Stimulated activated CD4-positive, alpha-beta T cell treated with anti-CD3 and anti-CD28 coated beads, Interleukin-12 subunit alpha, Interleukin-12 subunit beta, amount 100 ng/mL, for 24 hours (primary cell): ENCODE results near the gene SPATA25.
"Not testable (repeated sequence)": the region's sequence is repeated elsewhere in the genome, so short reads cannot be mapped to it uniquely, and the experiment has no call there.

Source experiments
- DNase-seq, 2 experiments: peaks; one replicate each; pipeline ENCODE4 v3.0.0-alpha.2; 2020; ENCODE audit warnings: low read depth in 2 of 2

Gene SPATA25, protein sequence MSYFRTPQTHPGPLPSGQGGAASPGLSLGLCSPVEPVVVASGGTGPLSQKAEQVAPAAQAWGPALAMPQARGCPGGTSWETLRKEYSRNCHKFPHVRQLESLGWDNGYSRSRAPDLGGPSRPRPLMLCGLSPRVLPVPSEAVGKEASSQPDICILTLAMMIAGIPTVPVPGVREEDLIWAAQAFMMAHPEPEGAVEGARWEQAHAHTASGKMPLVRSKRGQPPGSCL

DNA sequence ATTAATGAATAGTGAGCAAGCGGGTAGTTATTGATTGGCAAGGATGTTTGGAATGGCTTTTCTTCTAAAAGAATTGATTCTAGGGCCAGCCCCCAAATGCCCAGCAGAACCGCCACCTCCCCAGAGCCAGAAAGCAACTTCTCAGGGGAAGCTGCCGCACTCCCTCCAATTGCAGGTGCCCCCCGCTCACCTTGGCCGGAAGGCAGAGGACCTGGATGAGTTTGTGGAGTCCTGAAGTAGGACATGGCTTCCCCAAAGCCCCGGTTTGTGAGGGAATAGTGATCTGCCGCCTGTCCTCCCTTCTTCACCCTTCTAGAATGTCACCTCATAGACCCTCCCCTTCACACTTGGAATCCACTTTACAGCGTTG is at the start of gene SPATA25:
SPATA25 (minus strand) TSS at position 277 of the 370 bp plus-strand sequence; CDS start at position 245, 32 bp downstream.
- DNase-seq: no peak

DNA sequence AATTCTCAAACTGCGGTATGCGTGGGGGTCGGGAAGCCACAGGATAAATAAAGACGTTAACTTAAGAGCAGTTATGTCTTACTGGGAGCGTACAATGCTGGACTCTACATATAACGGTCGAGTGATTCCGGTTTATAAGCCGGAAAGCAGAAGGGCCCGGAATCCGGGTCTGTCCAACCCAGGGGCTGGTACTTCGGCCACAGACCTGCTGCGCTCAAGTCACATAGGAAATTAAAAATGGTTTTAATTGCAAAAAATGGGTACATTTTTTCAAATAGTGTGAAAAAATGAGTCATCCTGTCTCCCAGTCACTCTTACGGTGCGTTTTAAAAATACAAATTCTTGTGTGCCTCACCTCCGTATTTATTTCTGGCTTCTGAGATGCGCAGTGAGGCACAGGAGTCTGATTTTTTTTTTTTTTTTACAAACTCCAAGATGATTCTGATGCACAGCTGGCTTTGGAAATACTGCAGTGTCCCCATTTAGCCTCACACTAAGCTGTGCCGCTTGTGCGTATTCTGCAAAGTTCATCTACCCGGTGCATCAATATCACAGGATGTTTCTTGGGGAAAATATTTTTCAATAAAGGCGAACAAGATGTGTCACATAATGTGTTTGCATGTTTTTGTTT is 48.1 kb upstream of the SPATA25 start:
- DNase-seq: no peak

DNA sequence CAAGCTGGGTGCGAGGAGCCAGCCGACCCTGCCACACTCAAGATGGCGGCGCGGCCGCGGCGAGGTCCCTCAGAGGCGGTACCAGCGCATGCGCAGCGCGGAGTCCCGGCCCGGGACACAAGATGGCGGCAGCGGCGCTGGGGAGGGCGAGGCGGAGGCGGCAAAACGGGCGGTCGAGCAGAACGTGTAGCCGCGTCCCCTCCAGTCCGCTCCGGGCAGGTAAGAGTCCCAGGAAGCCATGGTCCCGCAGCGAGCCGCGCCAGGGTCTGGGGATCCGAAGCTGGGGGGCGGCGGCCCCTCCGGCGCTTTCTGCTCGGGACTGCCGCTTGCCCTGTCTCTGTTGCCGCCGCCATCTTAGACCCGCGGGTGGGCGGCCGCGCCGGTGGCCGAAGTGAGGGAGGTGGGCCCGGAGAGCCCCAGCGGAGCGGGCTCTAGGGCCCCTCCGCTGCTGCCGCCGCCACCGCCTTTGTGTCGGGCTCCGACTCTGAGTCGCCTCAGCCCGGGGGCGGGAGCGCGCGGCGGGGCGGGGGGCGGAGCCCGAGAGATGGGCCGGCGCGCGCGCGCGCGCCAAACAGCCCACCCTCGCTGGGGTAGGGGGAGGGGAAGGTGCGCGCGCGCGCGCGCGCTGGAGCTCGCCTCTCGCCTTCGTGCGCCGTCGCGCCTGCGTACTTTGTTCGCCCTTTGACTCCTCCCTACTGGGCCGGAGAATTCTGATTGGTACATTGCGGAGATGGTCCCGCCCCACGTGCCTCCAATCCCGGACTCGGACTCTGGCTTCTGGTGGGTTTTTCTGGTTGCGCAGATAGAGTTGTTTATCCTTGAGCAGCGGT is 47.4 kb upstream of the SPATA25 start, which contains the start of gene PCIF1:
PCIF1 (plus strand) TSS at position 98 of the 830 bp plus-strand sequence. CDS start 4,317 bp downstream, outside the sequence.
- DNase-seq: peak; percentile 95 to 97

DNA sequence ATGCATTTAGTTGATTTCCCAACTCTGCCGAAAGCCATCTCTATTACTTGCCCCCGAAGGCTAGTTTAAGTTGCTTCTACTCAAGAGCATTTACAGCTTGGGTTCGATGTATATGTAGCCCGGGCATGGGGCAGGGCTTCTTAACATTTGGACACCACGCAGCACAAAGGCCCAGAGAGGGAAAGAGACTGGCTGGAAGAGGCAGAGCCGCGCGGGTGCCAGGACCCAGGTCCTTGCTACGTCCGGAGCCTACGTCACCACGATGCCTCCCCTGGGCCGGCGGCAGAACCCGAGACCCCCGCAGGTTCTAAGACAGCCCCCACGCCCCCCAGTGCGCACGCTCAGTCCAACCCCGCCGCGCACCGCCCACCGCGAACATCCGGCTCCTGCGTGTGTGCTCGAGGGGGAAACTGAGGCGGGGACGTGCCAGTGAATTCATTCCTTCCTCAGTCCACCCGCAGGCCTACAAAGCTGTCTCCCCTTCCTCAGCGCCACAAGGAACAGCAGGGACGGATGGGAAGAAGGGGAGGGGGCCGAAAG is 46.7 kb upstream of the SPATA25 start:
- DNase-seq: peak in 1 of 2 experiments; percentile 30

DNA sequence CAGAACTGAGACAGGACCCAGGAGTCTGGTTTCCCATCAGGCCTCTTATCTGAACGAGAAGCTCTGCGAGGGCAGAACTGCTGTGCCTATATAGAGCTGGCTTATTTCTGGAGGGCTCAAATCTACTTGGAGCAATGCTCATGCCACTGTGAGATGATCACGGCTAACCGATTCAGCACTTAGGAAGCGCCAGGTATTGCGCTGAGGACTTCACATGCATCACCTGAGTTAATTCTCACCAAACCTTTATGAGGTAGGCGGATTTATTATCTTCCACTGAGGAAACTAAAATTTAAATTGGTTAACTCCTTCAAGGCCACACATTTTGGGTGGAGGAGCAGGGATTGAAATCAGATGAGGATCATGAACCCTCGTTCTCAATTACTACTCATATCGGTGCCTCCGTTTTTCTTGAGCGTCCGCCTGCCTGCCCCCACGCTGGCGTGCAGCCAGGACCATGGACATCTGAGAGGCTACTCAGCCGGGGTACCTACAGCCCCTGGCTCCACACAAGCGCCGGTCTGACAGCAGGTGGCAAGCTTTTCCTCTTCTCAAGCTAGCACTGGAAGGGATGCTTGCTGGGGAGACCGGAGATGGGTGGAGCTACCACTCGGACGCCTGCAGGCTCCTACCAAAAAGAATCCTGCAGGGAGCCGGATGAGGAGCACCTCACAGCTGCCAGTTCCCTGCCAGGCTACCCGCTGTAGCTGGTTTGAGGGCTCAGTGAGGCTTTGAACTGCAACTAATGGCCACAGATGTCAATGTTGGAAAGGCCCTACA is 46.0 kb upstream of the SPATA25 start:
- peak in 1 of 2 experiments; percentile 59 for DNase-seq

DNA sequence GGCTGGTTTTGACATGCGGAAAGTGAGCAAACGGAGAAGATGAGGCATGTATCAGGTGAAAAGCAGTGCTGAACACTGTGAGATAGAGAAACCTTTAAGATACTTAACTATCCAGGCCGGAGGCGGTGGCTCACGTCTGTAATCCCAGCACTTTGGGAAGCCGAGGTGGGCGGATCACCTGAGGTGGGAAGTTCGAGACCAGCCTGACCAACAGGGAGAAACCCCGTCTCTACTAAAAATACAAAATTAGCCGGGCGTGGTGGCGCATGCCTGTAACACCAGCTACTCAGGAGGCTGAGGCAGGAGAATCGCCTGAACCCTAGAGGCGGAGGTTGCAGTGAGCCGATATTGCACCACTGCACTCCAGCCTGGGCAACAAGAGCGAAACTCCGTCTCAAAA is 44.3 kb upstream of the SPATA25 start:
- not testable (repeated sequence) for DNase-seq

DNA sequence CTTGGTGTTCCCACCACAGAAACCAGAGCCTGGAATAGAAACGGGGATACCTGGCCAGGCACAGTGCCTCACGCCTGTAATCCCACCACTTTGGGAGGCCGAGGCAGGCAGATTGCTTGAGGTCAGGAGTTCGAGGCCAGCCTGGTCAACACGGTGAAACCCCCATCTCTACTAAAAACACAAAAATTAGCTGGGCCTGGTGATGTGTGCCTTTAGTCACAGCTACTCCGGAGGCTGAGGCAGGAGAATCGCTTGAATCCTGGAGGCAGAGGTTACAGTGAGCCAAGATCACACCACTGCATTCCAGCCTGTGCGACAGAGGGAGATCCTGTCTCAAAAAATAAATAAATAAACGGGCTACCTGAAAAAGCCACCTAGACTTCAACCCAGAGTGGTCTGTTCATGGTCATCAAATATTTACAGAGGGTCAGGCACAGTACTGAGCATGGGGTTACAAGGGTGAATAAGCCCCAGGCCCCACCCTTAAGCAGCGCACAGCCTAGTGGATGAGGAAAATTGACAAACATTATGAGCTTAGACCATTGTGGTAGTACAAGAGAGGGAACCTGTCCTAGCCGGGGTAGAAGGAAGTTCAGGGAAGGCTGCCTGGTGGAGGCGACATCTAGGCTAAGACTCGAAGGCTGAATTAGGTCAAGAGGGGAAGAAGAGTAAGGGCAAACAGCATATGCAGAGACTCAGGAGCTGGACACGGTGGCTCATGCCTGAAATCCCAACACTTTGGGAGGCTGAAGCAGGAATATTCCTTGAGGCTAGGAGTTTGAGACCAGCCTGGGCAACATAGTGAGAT is 39.9 kb upstream of the SPATA25 start:
- no peak for DNase-seq

DNA sequence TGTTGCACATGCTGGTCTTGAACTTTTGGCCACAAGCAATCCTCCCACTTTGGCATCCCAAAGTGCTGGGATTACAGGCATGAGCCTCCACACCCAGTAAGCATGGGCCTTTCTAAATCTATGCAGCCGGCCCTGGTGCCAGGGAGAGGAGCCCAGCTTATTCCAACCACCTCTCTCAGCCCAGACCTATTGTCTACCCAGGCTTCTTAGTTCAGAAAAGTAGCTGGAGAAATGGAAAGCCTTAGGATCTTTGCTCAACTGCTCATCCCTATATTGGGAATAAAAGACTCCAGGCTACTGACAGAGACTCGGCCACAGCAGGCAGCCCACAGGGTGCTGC is 39.3 kb upstream of the SPATA25 start:
- DNase-seq: no peak

DNA sequence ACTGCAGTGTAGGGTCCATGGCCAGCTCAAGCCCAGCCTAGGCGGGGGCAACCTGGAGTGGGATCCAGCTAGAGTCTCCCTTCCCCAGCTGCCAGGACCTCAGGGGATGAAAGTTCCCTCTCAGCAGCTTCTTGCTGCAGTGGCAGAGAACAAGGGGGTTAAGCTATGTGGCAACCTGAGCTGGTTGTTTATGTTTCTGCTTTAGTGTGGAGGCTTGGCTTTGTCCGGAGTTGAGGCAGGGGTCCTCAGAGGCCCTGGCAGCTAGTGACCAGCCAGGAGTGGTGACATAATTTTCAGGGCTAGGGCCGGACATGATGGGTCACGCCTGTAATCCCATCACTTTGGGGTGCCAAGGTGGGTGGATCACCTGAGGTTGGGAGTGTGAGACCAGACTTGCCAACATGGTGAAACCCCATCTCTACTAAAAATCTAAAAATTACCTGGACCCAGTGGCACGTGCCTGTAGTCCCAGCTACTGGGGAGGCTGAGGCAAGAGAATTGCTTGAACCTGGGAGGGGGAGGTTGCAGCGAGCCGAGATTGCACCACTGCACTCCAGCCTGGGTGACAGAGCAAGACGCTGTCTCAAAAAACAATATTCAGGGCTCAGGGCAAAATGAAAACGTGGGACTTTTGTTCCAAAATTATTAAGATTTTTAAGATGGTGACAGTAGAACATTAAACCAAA is 38.5 kb upstream of the SPATA25 start:
- DNase-seq: no peak

DNA sequence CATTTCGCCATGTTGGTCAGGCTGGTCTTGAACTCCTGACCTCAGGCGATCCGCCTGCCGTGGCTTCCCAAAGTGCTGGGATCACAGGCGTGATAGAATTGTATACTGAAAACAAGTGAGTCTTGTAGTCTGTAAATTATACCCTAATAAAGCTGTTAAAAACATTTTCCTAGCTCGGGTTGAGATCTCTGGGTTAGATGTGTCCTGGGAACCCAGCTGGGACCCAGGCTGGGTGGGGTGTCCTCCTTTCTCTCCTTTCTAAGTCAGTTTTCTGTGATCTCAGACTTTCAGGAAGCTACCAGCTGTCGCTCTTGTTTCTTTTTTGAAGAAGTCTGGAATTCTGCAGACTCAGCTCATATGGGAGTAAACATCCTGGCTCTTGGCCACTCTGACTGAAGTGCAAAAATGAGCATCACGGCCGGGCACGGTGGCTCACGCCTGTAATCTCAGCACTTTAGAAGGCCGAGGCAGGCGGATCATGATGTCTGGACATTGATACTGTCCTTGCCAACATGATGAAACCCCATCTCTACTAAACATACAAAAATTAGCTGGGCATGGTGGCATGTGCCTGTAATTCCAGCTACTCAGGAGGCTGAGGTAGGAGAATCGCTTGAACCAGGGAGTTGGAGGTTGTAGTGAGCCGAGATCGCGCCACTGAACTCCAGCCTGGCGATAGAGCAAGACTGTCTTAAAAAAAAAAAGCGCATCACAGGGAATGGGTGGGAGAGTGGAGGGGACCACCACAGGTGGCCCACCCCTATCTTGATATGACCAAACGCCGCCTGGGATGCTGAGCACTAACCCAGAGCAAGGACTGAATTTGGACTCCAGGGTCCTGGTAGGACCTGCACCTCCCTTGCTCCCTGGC is 37.2 kb upstream of the SPATA25 start:
- no peak for DNase-seq

DNA sequence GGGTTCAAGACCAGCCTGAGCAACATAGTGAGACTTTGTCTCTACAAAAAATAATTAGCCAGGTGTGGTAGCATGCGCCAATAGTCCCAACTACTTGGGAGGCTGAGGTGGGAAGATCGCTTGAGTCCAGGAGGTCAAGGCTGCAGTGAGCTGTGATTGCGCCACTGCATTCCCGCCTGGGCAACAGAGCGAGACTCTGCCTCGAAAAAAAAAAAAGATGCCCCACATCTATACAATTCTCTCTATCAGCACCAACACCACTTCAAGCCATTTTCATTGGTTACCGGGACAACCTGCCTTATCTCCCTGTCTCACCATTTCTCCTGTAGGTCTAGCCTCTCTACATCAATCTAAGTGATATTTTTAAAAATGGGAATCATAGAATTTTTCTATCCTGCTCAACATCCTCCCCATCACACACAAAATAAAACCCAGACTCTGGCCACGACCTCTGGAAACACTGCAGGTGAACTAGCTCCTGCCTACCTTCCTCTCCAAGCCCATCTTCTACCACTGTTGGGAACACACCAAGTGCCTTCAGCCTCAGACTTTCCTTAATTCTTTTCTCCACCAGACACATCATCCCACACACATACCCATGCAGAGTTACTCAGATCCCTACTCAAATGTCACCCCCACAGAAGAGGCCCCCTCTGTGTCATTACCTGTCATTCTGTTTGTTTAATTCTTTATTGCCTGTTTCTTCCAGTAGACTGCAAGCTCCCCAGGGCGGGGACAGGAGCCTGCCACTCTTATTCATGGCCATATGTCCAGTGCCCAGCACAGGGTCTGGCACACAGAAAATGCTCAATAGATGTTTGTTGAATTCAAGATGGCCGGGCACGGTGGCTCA is 34.1 kb upstream of the SPATA25 start:
- DNase-seq: no peak

DNA sequence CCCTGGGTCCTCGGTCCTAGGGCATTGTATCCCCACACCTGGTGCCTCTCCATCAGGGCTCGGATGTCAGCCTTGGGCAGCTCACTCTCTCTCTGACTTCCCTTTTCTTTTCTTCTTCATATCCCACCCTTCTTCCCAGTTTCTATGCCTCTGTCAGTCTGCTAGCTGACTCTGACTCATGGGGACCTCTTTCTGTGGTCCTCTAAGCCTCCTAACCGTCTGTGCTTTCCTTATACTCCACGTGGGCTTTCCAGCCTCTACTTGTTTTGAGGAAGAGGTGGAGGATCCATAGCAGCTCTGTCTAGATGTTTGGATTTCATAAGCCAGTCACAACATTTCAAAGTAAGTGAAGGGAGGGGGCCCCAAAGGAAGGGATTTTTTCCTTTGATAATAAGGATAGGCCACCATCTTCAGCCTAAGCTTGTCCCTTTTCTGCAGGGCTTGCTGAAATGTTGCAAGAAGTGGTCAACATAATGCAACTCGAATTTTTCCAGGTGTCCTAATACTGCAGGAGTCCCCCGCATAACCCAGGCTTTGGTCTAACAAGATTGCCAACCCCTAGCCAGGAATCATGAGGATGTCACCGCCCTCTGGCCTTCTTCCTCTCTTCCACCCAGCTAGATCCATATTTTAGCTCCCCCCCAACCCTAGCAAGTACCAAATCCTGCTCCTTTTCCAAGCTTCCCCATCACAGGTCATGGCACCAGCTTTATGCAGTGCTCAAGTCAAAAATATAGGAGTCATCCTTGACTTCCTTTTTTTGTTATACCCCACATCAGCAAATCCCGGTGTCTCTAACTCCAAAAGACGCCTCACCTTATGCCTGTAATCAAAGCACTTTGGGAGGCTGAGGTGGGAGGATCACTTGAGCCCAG is 33.3 kb upstream of the SPATA25 start:
- no peak for DNase-seq

DNA sequence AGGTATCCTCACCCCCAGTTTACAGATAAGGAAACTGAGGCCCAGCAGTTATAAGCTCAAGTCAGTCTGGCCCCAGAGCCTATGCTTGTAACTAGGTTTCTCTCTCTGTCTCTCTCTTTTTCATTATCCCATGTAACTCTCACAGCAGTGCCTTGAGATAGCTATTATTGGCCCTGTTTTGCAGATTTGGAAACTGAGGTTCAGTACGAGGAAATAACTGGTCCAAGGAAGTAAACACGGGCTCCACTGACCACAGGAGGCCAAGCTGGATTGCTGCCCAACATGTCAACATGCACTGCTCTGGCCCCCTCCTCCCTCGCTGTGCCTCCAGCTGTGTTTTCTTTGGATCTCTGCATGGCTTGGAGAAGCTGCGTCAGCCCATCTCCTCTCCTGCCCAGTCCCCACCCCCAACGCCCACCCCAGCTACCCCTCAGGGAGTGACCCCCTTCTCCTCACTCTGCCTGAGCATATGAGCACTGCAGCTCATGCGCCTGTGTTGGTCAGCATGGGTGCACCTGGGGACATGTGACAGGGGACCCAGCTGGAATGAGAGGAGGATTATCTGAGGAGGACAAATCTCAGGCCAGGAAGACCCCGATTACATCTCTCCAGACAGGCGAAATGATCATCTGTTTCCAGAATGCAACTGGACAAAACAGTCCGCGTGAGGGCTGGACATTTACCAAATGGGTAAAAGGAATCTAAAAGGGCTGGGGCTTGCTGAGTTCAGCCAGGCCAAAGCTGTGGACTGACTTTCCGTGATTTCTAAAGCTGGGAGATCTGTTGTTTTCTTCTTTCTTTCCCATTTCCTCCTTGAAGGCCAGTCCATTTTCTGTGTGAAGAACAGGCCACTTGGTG is 32.3 kb upstream of the SPATA25 start:
- DNase-seq: no peak

DNA sequence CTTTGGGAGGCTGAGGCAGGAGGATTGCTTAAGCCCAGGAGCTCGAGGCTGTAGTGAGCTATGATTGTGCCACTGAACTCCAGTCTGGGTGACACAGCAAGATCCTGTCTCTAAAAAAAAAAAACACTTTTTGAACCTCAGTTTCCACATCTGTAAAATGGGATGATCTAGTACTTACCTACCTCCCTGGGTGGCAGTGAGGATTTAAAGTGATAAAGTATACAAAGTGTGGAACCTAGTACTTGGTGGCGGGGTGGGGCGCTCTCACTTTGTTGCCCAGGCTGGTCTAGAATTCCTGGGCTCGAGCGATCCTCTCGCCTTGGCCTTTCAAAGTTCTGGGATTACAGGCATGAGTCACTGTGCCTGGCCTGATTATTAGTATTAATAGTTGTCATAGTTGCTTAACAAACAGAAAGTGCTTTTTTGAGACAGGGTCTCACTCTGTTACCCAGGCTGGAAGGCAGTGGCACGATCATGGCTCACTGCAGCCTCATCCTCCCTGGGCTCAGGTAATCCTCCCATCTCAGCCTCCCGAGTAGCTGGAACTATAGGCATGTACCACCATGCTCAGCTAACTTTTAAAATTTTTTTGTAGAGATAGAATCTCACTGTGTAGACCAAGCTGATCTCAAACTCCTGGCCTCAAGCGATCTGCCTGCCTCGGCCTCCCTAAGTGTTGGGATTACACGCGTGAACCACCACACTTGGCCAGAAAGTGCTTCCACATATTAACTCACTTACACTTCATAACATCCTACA is 31.5 kb upstream of the SPATA25 start:
- DNase-seq: no peak

DNA sequence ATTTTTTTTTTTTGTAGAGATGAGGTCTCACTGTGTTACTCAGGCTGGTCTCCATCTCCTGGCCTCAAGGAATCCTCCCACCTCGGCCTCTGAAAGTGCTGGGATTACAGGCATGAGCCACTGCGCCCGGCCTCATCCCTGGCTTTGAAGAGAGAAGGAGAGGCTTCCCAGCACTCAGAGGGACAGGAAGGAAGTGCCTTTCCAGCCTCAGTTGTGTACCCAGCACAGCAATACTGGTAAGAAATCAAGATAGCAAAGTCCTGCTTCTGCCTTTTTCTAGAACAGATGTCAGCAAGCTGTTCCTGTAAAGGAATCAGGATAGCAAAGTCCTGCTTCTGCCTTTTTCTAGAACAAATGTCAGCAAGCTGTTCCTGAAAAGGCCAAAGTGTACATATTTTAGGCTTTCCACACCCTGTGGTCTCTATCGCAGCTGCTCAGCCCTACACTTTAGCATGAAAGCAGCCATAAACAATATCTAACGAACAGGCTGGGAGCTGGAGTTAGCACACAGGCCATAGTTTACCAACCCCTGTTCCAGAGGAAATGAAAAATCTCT is 30.8 kb upstream of the SPATA25 start:
- no peak for DNase-seq
